OCI-M1 (cell line): ENCODE measurements around the gene APPL2.

Experiments
- DNase-seq: peaks from one replicate; lab custom pipeline; 2025; lab: John Stamatoyannopoulos, UW

APPL2 gene

GRCh38 chr12:105235732-105236476, at the start of gene APPL2:
APPL2 (minus strand) TSS chr12:105236174; CDS start chr12:105236012, 162 bp downstream.
- peak; percentile 95 for DNase-seq

- no peak for DNase-seq
These were observed 49.4 kb upstream of the APPL2 start for GRCh38 chr12:105285378-105285777.

GRCh38 chr12:105281694-105282049, 45.7 kb upstream of the APPL2 start:
- DNase-seq, result no peak

GRCh38 chr12:105280966-105281693, 45.2 kb upstream of the APPL2 start:
- no peak for DNase-seq

- DNase-seq, result no peak
These were observed 43.6 kb upstream of the APPL2 start for GRCh38 chr12:105279460-105280056.

- peak; percentile 4 for DNase-seq
These were observed 42.2 kb upstream of the APPL2 start for GRCh38 chr12:105278043-105278697.

- DNase-seq, result no peak
These were observed 40.2 kb upstream of the APPL2 start for GRCh38 chr12:105275997-105276733.

- DNase-seq, result no peak
These were observed 38.6 kb upstream of the APPL2 start for GRCh38 chr12:105274571-105274970.

GRCh38 chr12:105273601-105274000, 37.6 kb upstream of the APPL2 start:
- no peak for DNase-seq

- no peak for DNase-seq
These were observed 36.9 kb upstream of the APPL2 start for GRCh38 chr12:105272814-105273416.

- no peak for DNase-seq
These were observed 36.2 kb upstream of the APPL2 start for GRCh38 chr12:105272152-105272551.

GRCh38 chr12:105271364-105271763, 35.4 kb upstream of the APPL2 start:
- no peak for DNase-seq

GRCh38 chr12:105270671-105271255, 34.8 kb upstream of the APPL2 start:
- DNase-seq, result no peak

GRCh38 chr12:105267711-105268110, 31.7 kb upstream of the APPL2 start:
- DNase-seq, result no peak

GRCh38 chr12:105264771-105265170, 28.8 kb upstream of the APPL2 start:
- no peak for DNase-seq

- DNase-seq, result no peak
These were observed 26.6 kb upstream of the APPL2 start for GRCh38 chr12:105262461-105263184.

- no peak for DNase-seq
These were observed 25.0 kb upstream of the APPL2 start for GRCh38 chr12:105261010-105261409.

- DNase-seq, result no peak
These were observed 23.3 kb upstream of the APPL2 start for GRCh38 chr12:105259226-105259625.

GRCh38 chr12:105257321-105257728, 21.4 kb upstream of the APPL2 start:
- no peak for DNase-seq

GRCh38 chr12:105256921-105257320, 20.9 kb upstream of the APPL2 start:
- no peak for DNase-seq
